ENCODE results near the gene IPO11.

IPO11 gene

GRCh38 chr5:62603934-62604333, 191.4 kb downstream of the IPO11 start:
- DNase-seq (ENCODE audit: low spot score) (no peak), ATAC-seq (ENCODE audit: low read depth) (no peak; the same call in 2 of the 3 replicates)
- TF ChIP-seq CTCF (IDR thresholded peaks at IDR 0.05; ENCODE audit: poor library complexity, severe bottlenecking): no peak
- H3K36me3 ChIP-seq (ENCODE audit: low read depth): no peaks in the 10 kb centered on the region
- H3K4me3 ChIP-seq (ENCODE audit: severe bottlenecking): no peak overlapping the region
- no peak overlapping the region for H3K27ac ChIP-seq (ENCODE audit: poor library complexity, severe bottlenecking)
- H3K9me3 ChIP-seq (ENCODE audit: severe bottlenecking): no peaks in the 10 kb centered on the region
- H3K4me1 ChIP-seq (ENCODE audit: insufficient read depth, poor library complexity, severe bottlenecking): peaks cover 2% of the 10 kb centered on the region
- no peaks in the 10 kb centered on the region for H3K27me3 ChIP-seq (ENCODE audit: insufficient read depth, poor library complexity, severe bottlenecking)

- no peak for TF ChIP-seq CTCF (IDR thresholded peaks at IDR 0.05; ENCODE audit: poor library complexity, severe bottlenecking)
- no peaks in the 10 kb centered on the region for H3K27me3 ChIP-seq (ENCODE audit: insufficient read depth, poor library complexity, severe bottlenecking)
- H3K4me3 ChIP-seq (ENCODE audit: severe bottlenecking): no peak overlapping the region
- H3K4me1 ChIP-seq (ENCODE audit: insufficient read depth, poor library complexity, severe bottlenecking): peaks cover under 1% of the 10 kb centered on the region
- no peaks in the 10 kb centered on the region for H3K9me3 ChIP-seq (ENCODE audit: severe bottlenecking)
- H3K27ac ChIP-seq (ENCODE audit: poor library complexity, severe bottlenecking): no peak overlapping the region
- DNase-seq (ENCODE audit: low spot score) (no peak), ATAC-seq (ENCODE audit: low read depth) (no peak)
- H3K36me3 ChIP-seq (ENCODE audit: low read depth): 0 out of 2 replicates have a peak, but pooled peaks cover 4% of the 10 kb centered on the region
These were observed 193.1 kb downstream of the IPO11 start for GRCh38 chr5:62605638-62606037.

GRCh38 chr5:62606878-62607277, 194.3 kb downstream of the IPO11 start:
- Histone ChIP-seq H3K27me3 (ENCODE audit: insufficient read depth, poor library complexity, severe bottlenecking) (no peaks in the 10 kb centered on the region), H3K36me3 (ENCODE audit: low read depth) (0 out of 2 replicates have a peak, but pooled peaks cover 10% of the 10 kb centered on the region), H3K9me3 (ENCODE audit: severe bottlenecking) (no peaks in the 10 kb centered on the region), H3K4me1 (ENCODE audit: insufficient read depth, poor library complexity, severe bottlenecking) (no peaks in the 10 kb centered on the region), H3K27ac (ENCODE audit: poor library complexity, severe bottlenecking) (no peak overlapping the region), H3K4me3 (ENCODE audit: severe bottlenecking) (no peak overlapping the region)
- DNase-seq (ENCODE audit: low spot score) (no peak), ATAC-seq (ENCODE audit: low read depth) (no peak)
- no peak for TF ChIP-seq CTCF (IDR thresholded peaks at IDR 0.05; ENCODE audit: poor library complexity, severe bottlenecking)

- Histone ChIP-seq H3K27ac (ENCODE audit: poor library complexity, severe bottlenecking) (no peak overlapping the region), H3K27me3 (ENCODE audit: insufficient read depth, poor library complexity, severe bottlenecking) (no peaks in the 10 kb centered on the region), H3K36me3 (ENCODE audit: low read depth) (0 out of 2 replicates have a peak, but pooled peaks cover 11% of the 10 kb centered on the region), H3K4me1 (ENCODE audit: insufficient read depth, poor library complexity, severe bottlenecking) (no peaks in the 10 kb centered on the region), H3K4me3 (ENCODE audit: severe bottlenecking) (no peak overlapping the region), H3K9me3 (ENCODE audit: severe bottlenecking) (no peaks in the 10 kb centered on the region)
- DNase-seq (ENCODE audit: low spot score): no peak
- ATAC-seq (ENCODE audit: low read depth): no peak
- no peak for TF ChIP-seq CTCF (IDR thresholded peaks at IDR 0.05; ENCODE audit: poor library complexity, severe bottlenecking)
These were observed 195.1 kb downstream of the IPO11 start for GRCh38 chr5:62607615-62608014.
